Loucy (cell line): ENCODE measurements around the gene TCN1.

ENCODE experiments used
- H2AFZ ChIP-seq: fragments of 200-600 bp; sonication (generic); 2 replicates; pipeline ENCODE4 v1.6.0; 2016; ENCODE audit warnings: antibody characterized with exemption, mild to moderate bottlenecking, low read length, moderate library complexity
- H3F3A ChIP-seq: fragments of 200-600 bp; 2 replicates; pipeline ENCODE4 v1.6.0; 2016; ENCODE audit warnings: antibody characterized with exemption, low read depth, mild to moderate bottlenecking
- H3K27me3 ChIP-seq: fragments of 200-600 bp; sonication (generic); 2 replicates; pipeline ENCODE4 v1.6.1; 2014; ENCODE audit warnings: low read length, mild to moderate bottlenecking; ENCODE audit not compliant: insufficient read depth, poor library complexity, severe bottlenecking
- H3K36me3 ChIP-seq: fragments of 200-600 bp; sonication (generic); 2 replicates; pipeline ENCODE4 v1.6.1; 2016; ENCODE audit warnings: low read length; ENCODE audit not compliant: insufficient read depth
- H3K4me1 ChIP-seq: fragments of 200-600 bp; sonication (generic); 2 replicates; pipeline ENCODE4 v1.5.1; 2014; ENCODE audit warnings: low read length, mild to moderate bottlenecking; ENCODE audit not compliant: insufficient read depth, poor library complexity, severe bottlenecking
- H3K4me2 ChIP-seq: fragments of 200-600 bp; sonication (generic); 2 replicates; pipeline ENCODE4 v1.6.0; 2014; ENCODE audit warnings: antibody characterized with exemption, low read length, low read depth, mild to moderate bottlenecking; ENCODE audit not compliant: poor library complexity, severe bottlenecking
- H3K4me3 ChIP-seq: fragments of 200-600 bp; sonication (generic); 2 replicates; pipeline ENCODE4 v1.5.1; 2014; ENCODE audit warnings: low read length, mild to moderate bottlenecking, mixed read lengths; ENCODE audit not compliant: poor library complexity, severe bottlenecking
- H3K79me2 ChIP-seq: fragments of 200-600 bp; sonication (generic); 2 replicates; pipeline ENCODE4 v1.6.1; 2014; ENCODE audit warnings: low read length; ENCODE audit not compliant: insufficient read depth
- H3K9ac ChIP-seq: fragments of 200-600 bp; sonication (generic); 2 replicates; pipeline ENCODE4 v1.6.0; 2014; ENCODE audit warnings: mild to moderate bottlenecking, low read depth, low read length, moderate library complexity; ENCODE audit not compliant: poor library complexity, severe bottlenecking
- H3K9me2 ChIP-seq: fragments of 200-600 bp; sonication (generic); replicated peaks from 2 replicates; pipeline ENCODE4 v1.6.1; 2016; ENCODE audit warnings: low read depth, low read length, mixed read lengths
- H3K9me3 ChIP-seq: fragments of 200-600 bp; sonication (generic); 2 replicates; pipeline ENCODE4 v1.6.1; 2014; ENCODE audit warnings: mild to moderate bottlenecking, antibody characterized with exemption, low read length, low read depth; ENCODE audit not compliant: insufficient read depth
- H4K20me1 ChIP-seq: fragments of 200-600 bp; sonication (generic); 2 replicates; pipeline ENCODE4 v1.6.0; 2014; ENCODE audit warnings: antibody characterized with exemption, low read length, mild to moderate bottlenecking; ENCODE audit not compliant: insufficient read depth, poor library complexity, severe bottlenecking
- EZH2phosphoT487 ChIP-seq: fragments of 200-600 bp; IDR thresholded peaks from 2 replicates; pipeline ENCODE4 v1.6.1; 2018; ENCODE audit warnings: antibody characterized with exemption, mild to moderate bottlenecking, moderate library complexity, borderline replicate concordance
- TF ChIP-seq, protein P1 (sequence below): fragments of 200-600 bp; sonication (generic); conservative IDR thresholded peaks from 2 replicates; pipeline ENCODE4 v1.5.1; 2014; ENCODE audit warnings: mild to moderate bottlenecking, antibody characterized with exemption, low read length

TCN1 gene

GRCh38 chr11:59879567-59879966, 13.3 kb upstream of the TCN1 start:
- Histone ChIP-seq H4K20me1 (no peaks in the 10 kb centered on the region), H3F3A (no peaks in the 10 kb centered on the region), H3K27me3 (no peaks in the 10 kb centered on the region), H3K4me3 (no peak overlapping the region), H3K4me1 (no peaks in the 10 kb centered on the region), H3K36me3 (no peaks in the 10 kb centered on the region), H3K9me3 (no peaks in the 10 kb centered on the region), H3K79me2 (no peaks in the 10 kb centered on the region), H2AFZ (no peak overlapping the region), H3K4me2 (no peak overlapping the region), H3K9me2 (no peaks in the 10 kb centered on the region), H3K9ac (no peak overlapping the region)
- TF ChIP-seq EZH2phosphoT487 = no peak
- TF ChIP-seq, protein P1, sequence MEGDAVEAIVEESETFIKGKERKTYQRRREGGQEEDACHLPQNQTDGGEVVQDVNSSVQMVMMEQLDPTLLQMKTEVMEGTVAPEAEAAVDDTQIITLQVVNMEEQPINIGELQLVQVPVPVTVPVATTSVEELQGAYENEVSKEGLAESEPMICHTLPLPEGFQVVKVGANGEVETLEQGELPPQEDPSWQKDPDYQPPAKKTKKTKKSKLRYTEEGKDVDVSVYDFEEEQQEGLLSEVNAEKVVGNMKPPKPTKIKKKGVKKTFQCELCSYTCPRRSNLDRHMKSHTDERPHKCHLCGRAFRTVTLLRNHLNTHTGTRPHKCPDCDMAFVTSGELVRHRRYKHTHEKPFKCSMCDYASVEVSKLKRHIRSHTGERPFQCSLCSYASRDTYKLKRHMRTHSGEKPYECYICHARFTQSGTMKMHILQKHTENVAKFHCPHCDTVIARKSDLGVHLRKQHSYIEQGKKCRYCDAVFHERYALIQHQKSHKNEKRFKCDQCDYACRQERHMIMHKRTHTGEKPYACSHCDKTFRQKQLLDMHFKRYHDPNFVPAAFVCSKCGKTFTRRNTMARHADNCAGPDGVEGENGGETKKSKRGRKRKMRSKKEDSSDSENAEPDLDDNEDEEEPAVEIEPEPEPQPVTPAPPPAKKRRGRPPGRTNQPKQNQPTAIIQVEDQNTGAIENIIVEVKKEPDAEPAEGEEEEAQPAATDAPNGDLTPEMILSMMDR = no peak

GRCh38 chr11:59878575-59878974, 12.3 kb upstream of the TCN1 start, which contains the start of gene OOSP3:
Gene OOSP3 (plus strand): TSS chr11:59878782. CDS start chr11:59878809, 27 bp downstream.
- Histone ChIP-seq H3K4me3 (no peak within 1 kb of the TSS), H3K9me2 (no peaks in the 10 kb centered on the region), H2AFZ (no peak within 1 kb of the TSS), H4K20me1 (no peaks in the 10 kb centered on the region), H3K4me2 (no peak within 1 kb of the TSS), H3K4me1 (no peaks in the 10 kb centered on the region), H3K36me3 (no peaks in the 10 kb centered on the region), H3F3A (no peaks in the 10 kb centered on the region), H3K79me2 (no peaks in the 10 kb centered on the region), H3K27me3 (no peaks in the 10 kb centered on the region), H3K9ac (no peak within 1 kb of the TSS), H3K9me3 (no peaks in the 10 kb centered on the region)
- TF ChIP-seq EZH2phosphoT487 = no peak
- TF ChIP-seq, protein P1 = no peak

GRCh38 chr11:59877784-59878183, 11.5 kb upstream of the TCN1 start:
- H3K4me1 ChIP-seq = no peaks in the 10 kb centered on the region
- no peaks in the 10 kb centered on the region for H3K9me2 ChIP-seq
- TF ChIP-seq, protein P1 = no peak
- TF ChIP-seq EZH2phosphoT487 = no peak
- H3K4me2 ChIP-seq = no peak overlapping the region
- H3K36me3 ChIP-seq = no peaks in the 10 kb centered on the region
- no peak overlapping the region for H3K4me3 ChIP-seq
- no peak overlapping the region for H2AFZ ChIP-seq
- no peaks in the 10 kb centered on the region for H3K9me3 ChIP-seq
- no peak overlapping the region for H3K9ac ChIP-seq
- no peaks in the 10 kb centered on the region for H3K27me3 ChIP-seq
- H3K79me2 ChIP-seq = no peaks in the 10 kb centered on the region
- H4K20me1 ChIP-seq = no peaks in the 10 kb centered on the region
- no peaks in the 10 kb centered on the region for H3F3A ChIP-seq
